ENCODE results near the gene PIEZO2. TPM values are rescaled to one million over a fixed set of nuclear protein-coding genes. Genes with fewer than 3 reads are reported as not detected.
"Not testable (repeated sequence)": the region's sequence is repeated elsewhere in the genome, so short reads cannot be mapped to it uniquely, and the experiment has no call there.

The PIEZO2 gene
- total RNA-seq, 1 donor from 2014 or later: 50.1 TPM

DNA sequence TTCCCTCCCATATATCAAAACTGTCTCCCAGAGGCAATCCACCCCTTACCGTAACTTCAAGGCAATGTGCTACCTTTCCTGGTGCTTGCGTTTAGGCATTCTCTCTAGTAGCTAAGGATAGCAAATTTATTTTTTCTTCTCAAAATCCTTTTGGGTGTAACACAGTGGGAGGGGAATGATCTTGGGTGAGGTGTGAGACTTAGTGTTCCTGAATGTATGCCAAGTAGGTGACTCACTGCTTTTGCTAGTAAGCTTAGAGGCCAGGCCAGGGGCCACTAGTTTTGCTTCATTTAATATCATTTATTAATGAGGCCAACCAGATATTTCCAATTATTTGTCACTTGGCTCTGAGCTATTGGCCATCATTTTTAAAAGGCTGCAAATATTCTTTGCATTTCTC lies 488.1 kb downstream of the PIEZO2 start:
- no peak overlapping the region for H3K4me3 Mint-ChIP-seq (ENCODE audit: unreplicated experiment)
- TF ChIP-seq, protein P1, sequence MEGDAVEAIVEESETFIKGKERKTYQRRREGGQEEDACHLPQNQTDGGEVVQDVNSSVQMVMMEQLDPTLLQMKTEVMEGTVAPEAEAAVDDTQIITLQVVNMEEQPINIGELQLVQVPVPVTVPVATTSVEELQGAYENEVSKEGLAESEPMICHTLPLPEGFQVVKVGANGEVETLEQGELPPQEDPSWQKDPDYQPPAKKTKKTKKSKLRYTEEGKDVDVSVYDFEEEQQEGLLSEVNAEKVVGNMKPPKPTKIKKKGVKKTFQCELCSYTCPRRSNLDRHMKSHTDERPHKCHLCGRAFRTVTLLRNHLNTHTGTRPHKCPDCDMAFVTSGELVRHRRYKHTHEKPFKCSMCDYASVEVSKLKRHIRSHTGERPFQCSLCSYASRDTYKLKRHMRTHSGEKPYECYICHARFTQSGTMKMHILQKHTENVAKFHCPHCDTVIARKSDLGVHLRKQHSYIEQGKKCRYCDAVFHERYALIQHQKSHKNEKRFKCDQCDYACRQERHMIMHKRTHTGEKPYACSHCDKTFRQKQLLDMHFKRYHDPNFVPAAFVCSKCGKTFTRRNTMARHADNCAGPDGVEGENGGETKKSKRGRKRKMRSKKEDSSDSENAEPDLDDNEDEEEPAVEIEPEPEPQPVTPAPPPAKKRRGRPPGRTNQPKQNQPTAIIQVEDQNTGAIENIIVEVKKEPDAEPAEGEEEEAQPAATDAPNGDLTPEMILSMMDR (IDR thresholded peaks at IDR 0.05; ENCODE audit: partially characterized antibody, unreplicated experiment): no peak
- peaks cover 9% of the 10 kb centered on the region for H3K9me3 Mint-ChIP-seq (ENCODE audit: unreplicated experiment)
- peaks cover 39% of the 10 kb centered on the region for H3K4me1 Mint-ChIP-seq (ENCODE audit: low read depth, unreplicated experiment)
- no peak for DNase-seq
- H3K36me3 Mint-ChIP-seq (ENCODE audit: unreplicated experiment): peaks cover 9% of the 10 kb centered on the region
- H3K27ac Mint-ChIP-seq (ENCODE audit: unreplicated experiment): peak overlapping the region; percentile 9
- H3K27me3 Mint-ChIP-seq (ENCODE audit: unreplicated experiment): peaks cover 3% of the 10 kb centered on the region

DNA sequence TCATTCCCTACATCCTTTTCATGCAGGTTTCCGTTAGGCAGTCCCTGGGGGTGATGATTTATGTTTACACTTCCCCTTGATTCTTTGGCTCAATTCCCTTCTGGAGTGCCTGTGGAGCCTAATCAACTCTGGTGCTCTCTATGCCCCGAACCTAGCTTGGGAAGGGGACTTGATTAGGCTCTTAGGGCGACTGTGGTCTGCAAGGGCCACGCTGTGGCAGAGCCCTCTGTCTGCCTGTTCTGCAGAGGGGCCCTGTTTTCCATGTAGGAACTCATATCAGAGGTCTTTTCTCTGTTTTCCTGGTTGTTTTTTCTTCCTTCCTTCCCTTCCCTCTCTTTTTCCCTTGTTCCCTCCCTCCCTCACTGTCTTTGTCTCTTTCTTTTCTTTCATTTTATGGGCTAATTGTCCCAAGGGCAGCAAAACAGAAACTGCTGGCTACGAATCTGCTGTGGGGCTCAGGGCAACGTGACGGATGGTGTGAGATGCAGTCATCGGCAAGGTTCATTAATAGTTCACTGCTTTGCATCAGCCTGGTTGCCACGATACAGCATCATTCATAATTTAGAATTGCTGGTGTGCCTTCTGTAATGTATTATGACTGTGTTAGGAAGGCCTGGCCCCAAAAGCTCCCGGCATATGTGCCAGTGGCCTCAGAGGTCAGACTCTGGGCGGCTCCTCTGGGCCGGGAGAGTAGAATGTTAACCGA lies 489.0 kb downstream of the PIEZO2 start:
- TF ChIP-seq, protein P1 (IDR thresholded peaks at IDR 0.05; ENCODE audit: partially characterized antibody, unreplicated experiment): no peak
- H3K36me3 Mint-ChIP-seq (ENCODE audit: unreplicated experiment): peaks cover 9% of the 10 kb centered on the region
- peaks cover 7% of the 10 kb centered on the region for H3K9me3 Mint-ChIP-seq (ENCODE audit: unreplicated experiment)
- H3K4me1 Mint-ChIP-seq (ENCODE audit: low read depth, unreplicated experiment): peaks cover 31% of the 10 kb centered on the region
- no peak overlapping the region for H3K4me3 Mint-ChIP-seq (ENCODE audit: unreplicated experiment)
- H3K27me3 Mint-ChIP-seq (ENCODE audit: unreplicated experiment): peaks cover 3% of the 10 kb centered on the region
- no peak for DNase-seq
- peak overlapping the region; percentile 19 for H3K27ac Mint-ChIP-seq (ENCODE audit: unreplicated experiment)

DNA sequence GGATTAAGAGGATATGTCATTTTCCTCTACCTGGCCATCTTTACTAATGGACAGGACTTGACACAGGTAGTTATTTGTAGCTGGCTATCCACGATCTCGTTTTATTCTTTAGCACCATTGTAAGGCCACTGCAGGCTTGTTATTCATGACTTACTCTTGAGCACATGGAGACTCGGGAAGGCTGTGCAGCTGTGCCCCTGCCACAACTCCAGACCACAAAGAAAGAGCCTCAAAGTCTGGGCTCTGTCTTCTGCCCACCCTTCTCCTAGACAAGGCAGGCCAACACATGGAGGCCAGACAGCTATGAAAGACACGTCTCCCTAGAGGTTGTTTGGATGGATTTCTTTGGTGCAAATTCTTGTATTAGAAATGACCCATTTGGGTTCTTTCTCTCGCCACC lies 489.8 kb downstream of the PIEZO2 start:
- H3K27ac Mint-ChIP-seq (ENCODE audit: unreplicated experiment): no peak overlapping the region
- no peak overlapping the region for H3K4me3 Mint-ChIP-seq (ENCODE audit: unreplicated experiment)
- peaks cover 9% of the 10 kb centered on the region for H3K36me3 Mint-ChIP-seq (ENCODE audit: unreplicated experiment)
- no peaks in the 10 kb centered on the region for H3K27me3 Mint-ChIP-seq (ENCODE audit: unreplicated experiment)
- peaks cover 2% of the 10 kb centered on the region for H3K9me3 Mint-ChIP-seq (ENCODE audit: unreplicated experiment)
- no peak for DNase-seq
- H3K4me1 Mint-ChIP-seq (ENCODE audit: low read depth, unreplicated experiment): peaks cover 24% of the 10 kb centered on the region
- TF ChIP-seq, protein P1 (IDR thresholded peaks at IDR 0.05; ENCODE audit: partially characterized antibody, unreplicated experiment): no peak

DNA sequence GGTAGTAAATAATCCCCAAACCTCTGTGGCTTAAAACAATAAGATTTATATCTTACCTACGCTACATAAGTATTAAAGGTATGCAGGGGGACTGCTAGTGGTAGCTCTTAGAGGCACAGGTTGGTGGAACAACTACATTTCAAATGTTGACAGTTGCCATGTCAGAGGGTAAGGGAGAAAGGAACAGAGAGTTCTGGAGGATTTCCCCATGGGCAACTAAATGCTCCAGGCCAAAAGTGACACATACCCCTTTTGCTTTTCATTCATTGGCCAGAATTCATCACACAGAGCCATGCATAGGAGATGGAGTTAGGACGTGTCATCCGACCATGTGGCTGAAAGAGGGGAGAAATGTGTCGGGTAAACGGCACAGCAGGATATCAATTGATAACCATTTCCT lies 490.4 kb downstream of the PIEZO2 start:
- Mint-ChIP-seq H3K36me3 (ENCODE audit: unreplicated experiment) (peaks cover 9% of the 10 kb centered on the region), H3K4me3 (ENCODE audit: unreplicated experiment) (no peak overlapping the region), H3K4me1 (ENCODE audit: low read depth, unreplicated experiment) (peaks cover 20% of the 10 kb centered on the region), H3K27me3 (ENCODE audit: unreplicated experiment) (no peaks in the 10 kb centered on the region), H3K27ac (ENCODE audit: unreplicated experiment) (no peak overlapping the region), H3K9me3 (ENCODE audit: unreplicated experiment) (peaks cover 2% of the 10 kb centered on the region)
- DNase-seq: no peak
- TF ChIP-seq, protein P1 (IDR thresholded peaks at IDR 0.05; ENCODE audit: partially characterized antibody, unreplicated experiment): no peak

DNA sequence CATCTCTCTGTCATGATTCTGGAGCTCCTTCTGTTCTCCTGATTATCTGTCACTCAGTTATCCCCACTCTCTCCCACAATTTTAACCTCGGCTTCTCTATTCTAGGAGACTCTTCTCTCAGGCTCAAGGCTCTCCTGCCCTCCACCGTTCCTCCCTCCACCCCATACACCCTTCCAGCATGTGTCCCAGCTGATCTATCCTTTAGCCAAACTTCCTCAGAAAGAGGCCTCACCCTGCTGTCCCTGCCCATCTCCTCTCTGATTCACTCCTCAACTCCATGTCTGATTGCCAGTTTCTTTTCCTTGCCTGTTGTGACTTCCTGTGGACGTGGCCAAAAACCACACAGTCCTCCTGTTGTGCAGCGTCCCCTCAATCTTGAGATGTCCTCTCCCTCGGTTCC lies 505.4 kb downstream of the PIEZO2 start:
- not testable (repeated sequence) for H3K27ac Mint-ChIP-seq (ENCODE audit: unreplicated experiment); H3K36me3 Mint-ChIP-seq (ENCODE audit: unreplicated experiment); H3K4me3 Mint-ChIP-seq (ENCODE audit: unreplicated experiment); H3K4me1 Mint-ChIP-seq (ENCODE audit: low read depth, unreplicated experiment); H3K27me3 Mint-ChIP-seq (ENCODE audit: unreplicated experiment); H3K9me3 Mint-ChIP-seq (ENCODE audit: unreplicated experiment); DNase-seq

DNA sequence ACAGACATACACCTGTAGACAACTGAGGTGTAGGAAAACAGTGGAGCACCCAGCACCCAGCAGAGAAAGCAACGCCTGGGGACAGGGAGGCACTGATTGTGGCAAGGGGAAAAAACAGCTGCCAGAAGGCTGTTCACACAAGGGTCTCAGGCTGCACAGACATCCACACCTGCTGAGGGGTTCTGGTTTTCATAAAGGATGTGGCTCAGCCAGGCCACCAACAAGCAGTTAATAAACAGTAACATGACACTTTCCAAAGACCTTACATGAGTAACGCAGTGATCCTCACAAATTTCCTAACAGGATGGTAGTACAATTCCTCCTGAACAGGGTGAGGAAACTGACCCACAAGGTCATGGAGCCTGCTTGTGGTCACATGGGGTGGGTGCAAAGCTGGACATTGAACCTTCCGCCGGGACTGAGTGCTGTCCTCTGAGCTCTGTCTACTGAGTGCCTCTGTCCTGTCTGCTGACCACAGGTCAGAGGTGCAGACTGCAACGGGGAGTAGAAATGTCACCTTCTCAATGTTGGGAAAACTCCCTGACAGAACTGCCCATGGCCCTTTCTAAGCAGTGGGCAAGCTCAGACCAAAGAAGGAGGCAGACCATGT lies 506.3 kb downstream of the PIEZO2 start:
- H3K4me3 Mint-ChIP-seq (ENCODE audit: unreplicated experiment); H3K36me3 Mint-ChIP-seq (ENCODE audit: unreplicated experiment); DNase-seq; H3K4me1 Mint-ChIP-seq (ENCODE audit: low read depth, unreplicated experiment); H3K27me3 Mint-ChIP-seq (ENCODE audit: unreplicated experiment); H3K9me3 Mint-ChIP-seq (ENCODE audit: unreplicated experiment); H3K27ac Mint-ChIP-seq (ENCODE audit: unreplicated experiment): not testable (repeated sequence)

DNA sequence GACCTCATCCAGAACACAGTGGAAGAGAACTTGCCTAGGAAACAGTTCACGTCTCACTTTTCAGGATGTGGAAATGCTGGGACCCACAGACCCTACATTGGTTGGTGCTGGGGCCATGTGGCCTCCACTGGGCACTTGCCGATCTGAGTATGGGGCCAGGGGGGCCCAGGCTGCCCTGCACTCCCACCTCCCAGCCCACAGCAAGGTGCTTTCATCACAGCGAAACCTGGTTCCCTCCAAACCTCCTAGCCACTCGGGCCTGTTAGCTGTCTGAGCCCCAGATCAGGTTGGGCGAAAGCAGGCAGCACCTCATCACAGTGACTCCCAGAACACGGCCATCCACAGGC lies 510.9 kb downstream of the PIEZO2 start:
- not testable (repeated sequence) for H3K4me1 Mint-ChIP-seq (ENCODE audit: low read depth, unreplicated experiment); H3K27ac Mint-ChIP-seq (ENCODE audit: unreplicated experiment); H3K27me3 Mint-ChIP-seq (ENCODE audit: unreplicated experiment); H3K4me3 Mint-ChIP-seq (ENCODE audit: unreplicated experiment); DNase-seq; H3K9me3 Mint-ChIP-seq (ENCODE audit: unreplicated experiment); H3K36me3 Mint-ChIP-seq (ENCODE audit: unreplicated experiment)

DNA sequence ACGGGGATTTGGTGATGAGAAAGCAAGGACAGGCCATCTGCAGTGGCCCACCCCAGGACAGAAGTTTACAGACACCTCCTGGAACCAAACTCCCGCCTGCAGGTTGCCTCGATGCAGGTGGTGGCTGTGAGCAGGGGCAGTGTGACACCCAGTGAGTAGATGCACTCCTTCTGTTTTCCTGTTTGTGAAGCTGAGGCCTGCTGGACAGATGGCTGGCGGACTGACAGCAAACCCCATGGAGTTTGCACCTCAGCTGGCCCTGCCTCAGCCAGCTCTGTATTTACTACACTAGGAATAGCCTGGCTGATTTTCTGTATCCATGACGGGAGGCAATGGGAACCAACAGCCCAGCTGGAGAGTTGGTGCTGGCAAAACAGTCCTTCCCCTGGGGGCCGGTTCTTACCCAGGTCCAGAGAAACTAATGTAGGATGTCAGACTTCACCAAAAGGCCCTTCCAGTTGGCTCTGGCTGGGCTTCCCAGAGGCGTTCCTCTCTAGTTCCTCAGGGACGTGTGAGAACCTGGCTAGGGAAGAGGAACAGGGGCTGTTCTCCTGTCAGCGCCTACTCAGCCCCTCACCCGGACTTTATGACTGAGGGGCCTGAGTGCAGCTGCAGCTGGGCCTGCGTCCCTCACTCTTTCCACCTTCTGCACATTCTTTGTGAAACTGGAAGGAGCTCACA lies 511.4 kb downstream of the PIEZO2 start:
- H3K4me1 Mint-ChIP-seq (ENCODE audit: low read depth, unreplicated experiment); DNase-seq; H3K27me3 Mint-ChIP-seq (ENCODE audit: unreplicated experiment); H3K9me3 Mint-ChIP-seq (ENCODE audit: unreplicated experiment); H3K27ac Mint-ChIP-seq (ENCODE audit: unreplicated experiment); H3K36me3 Mint-ChIP-seq (ENCODE audit: unreplicated experiment); H3K4me3 Mint-ChIP-seq (ENCODE audit: unreplicated experiment): not testable (repeated sequence)

Data from glutamatergic neuron (in vitro differentiated cells).